Astrocyte (in vitro differentiated cells and primary cell): ENCODE data around the gene FNDC3A. TPM values are rescaled to one million over a fixed set of nuclear protein-coding genes. Genes with fewer than 3 reads are reported as not detected.

Experiments
- DNase-seq: peaks from one replicate; pipeline ENCODE4 v3.0.0-alpha.2; 2010; ENCODE audit warnings: low read depth
- FAIRE-seq: peaks from 2 replicates; lab custom pipeline; 2011; peaks lifted over from hg19 to GRCh38; lab: Jason Lieb, UNC
- H2AFZ ChIP-seq: 2 replicates; pipeline ENCODE4 v1.6.0; 2012; ENCODE audit warnings: low read depth, low read length, inconsistent platforms
- H3K27ac ChIP-seq: 2 replicates; pipeline ENCODE4 v1.5.1; 2011; ENCODE audit warnings: low read depth, low read length, inconsistent platforms
- H3K27me3 ChIP-seq: 2 replicates; pipeline ENCODE4 v1.6.0; 2011; ENCODE audit warnings: low read length, inconsistent platforms; ENCODE audit not compliant: insufficient read depth
- H3K36me3 ChIP-seq: 2 replicates; pipeline ENCODE4 v1.5.1; 2011; ENCODE audit warnings: low read length, inconsistent platforms; ENCODE audit not compliant: insufficient read depth
- H3K4me1 ChIP-seq: 2 replicates; pipeline ENCODE4 v1.5.1; 2011; ENCODE audit warnings: low read length, inconsistent platforms; ENCODE audit not compliant: insufficient read depth
- H3K4me2 ChIP-seq: 2 replicates; pipeline ENCODE4 v1.6.0; 2012; ENCODE audit warnings: low read length, inconsistent platforms
- H3K4me3 ChIP-seq: 2 replicates; pipeline ENCODE4 v1.5.1; 2011; ENCODE audit warnings: low read depth, mild to moderate bottlenecking, low read length, inconsistent platforms; ENCODE audit not compliant: insufficient read depth
- H3K79me2 ChIP-seq: 2 replicates; pipeline ENCODE4 v1.6.0; 2012; ENCODE audit warnings: mild to moderate bottlenecking, low read length, inconsistent platforms; ENCODE audit not compliant: insufficient read depth
- H3K9ac ChIP-seq: 2 replicates; pipeline ENCODE4 v1.6.0; 2012; ENCODE audit warnings: mild to moderate bottlenecking, low read length, inconsistent platforms
- H3K9me3 ChIP-seq: 2 replicates; pipeline ENCODE4 v1.5.1; 2012; ENCODE audit warnings: low read depth, mild to moderate bottlenecking, low read length, inconsistent platforms; ENCODE audit not compliant: insufficient read depth
- H4K20me1 ChIP-seq: 2 replicates; pipeline ENCODE4 v1.6.0; 2012; ENCODE audit warnings: low read length, inconsistent platforms; ENCODE audit not compliant: insufficient read depth
- H3K27ac Mint-ChIP-seq: one replicate; pipeline ENCODE4 v1.8.0; 2021; ENCODE audit warnings: mild to moderate bottlenecking, mixed read lengths; ENCODE audit not compliant: unreplicated experiment
- H3K27me3 Mint-ChIP-seq: one replicate; pipeline ENCODE4 v1.8.0; 2021; ENCODE audit warnings: low read depth, mixed read lengths; ENCODE audit not compliant: unreplicated experiment
- H3K36me3 Mint-ChIP-seq: one replicate; pipeline ENCODE4 v1.8.0; 2021; ENCODE audit warnings: low read depth, mixed read lengths; ENCODE audit not compliant: unreplicated experiment
- H3K4me1 Mint-ChIP-seq: one replicate; pipeline ENCODE4 v1.8.0; 2021; ENCODE audit warnings: low read depth, mixed read lengths; ENCODE audit not compliant: unreplicated experiment
- H3K4me3 Mint-ChIP-seq: one replicate; pipeline ENCODE4 v1.8.0; 2021; ENCODE audit warnings: mild to moderate bottlenecking, moderate library complexity, mixed read lengths; ENCODE audit not compliant: unreplicated experiment
- H3K9me3 Mint-ChIP-seq: one replicate; pipeline ENCODE4 v1.8.0; 2021; ENCODE audit warnings: mild to moderate bottlenecking, mixed read lengths; ENCODE audit not compliant: unreplicated experiment
- CTCF ChIP-seq: IDR thresholded peaks from 2 replicates; pipeline ENCODE4 v1.5.1; 2011; ENCODE audit warnings: low read depth, mild to moderate bottlenecking, inconsistent platforms, low read length, moderate library complexity; ENCODE audit not compliant: insufficient read depth
- EZH2 ChIP-seq: IDR thresholded peaks from 2 replicates; pipeline ENCODE4 v1.6.1; 2012; ENCODE audit warnings: mild to moderate bottlenecking, low read length, inconsistent platforms; ENCODE audit not compliant: insufficient read depth
- total RNA-seq: library from RNA; stranded (reverse); gene quantifications from 2 replicates; pipeline ENCODE4 v1.2.1, GENCODE V29; 2021

FNDC3A gene
- total RNA-seq, 1 donor from 2014 or later, result 82.6 TPM

GRCh38 chr13:49256841-49257240 is 281.1 kb downstream of the FNDC3A start:
- H3K9me3 Mint-ChIP-seq, result no peaks in the 10 kb centered on the region

GRCh38 chr13:49258089-49258796 is 282.5 kb downstream of the FNDC3A start:
- Mint-ChIP-seq H3K27me3 (no peaks in the 10 kb centered on the region), H3K9me3 (no peaks in the 10 kb centered on the region), H3K36me3 (peaks cover 18% of the 10 kb centered on the region), H3K4me1 (no peaks in the 10 kb centered on the region), H3K27ac (no peak overlapping the region), H3K4me3 (no peak overlapping the region)
- Histone ChIP-seq H4K20me1 (no peaks in the 10 kb centered on the region), H3K27me3 (no peaks in the 10 kb centered on the region), H3K4me1 (no peaks in the 10 kb centered on the region), H3K9me3 (no peaks in the 10 kb centered on the region), H3K36me3 (peaks cover 14% of the 10 kb centered on the region), H3K4me3 (no peak overlapping the region), H2AFZ (no peak overlapping the region), H3K27ac (no peak overlapping the region), H3K4me2 (no peak overlapping the region), H3K79me2 (no peaks in the 10 kb centered on the region), H3K9ac (no peak overlapping the region)
- TF ChIP-seq CTCF (no peak), EZH2 (no peak)
- no peak for DNase-seq
- no peak for FAIRE-seq

More at GRCh38 chr13:49256841-49257240, 281.1 kb downstream of the FNDC3A start:
- Histone ChIP-seq H3K27ac (no peak overlapping the region), H4K20me1 (no peaks in the 10 kb centered on the region), H3K9ac (no peak overlapping the region), H3K4me3 (no peak overlapping the region), H3K4me2 (no peak overlapping the region), H3K9me3 (no peaks in the 10 kb centered on the region), H3K79me2 (peaks cover 3% of the 10 kb centered on the region), H2AFZ (no peak overlapping the region), H3K27me3 (no peaks in the 10 kb centered on the region), H3K4me1 (no peaks in the 10 kb centered on the region), H3K36me3 (peaks cover 14% of the 10 kb centered on the region)
- FAIRE-seq, result no peak
- Mint-ChIP-seq H3K27ac (no peak overlapping the region), H3K36me3 (peaks cover 17% of the 10 kb centered on the region), H3K27me3 (no peaks in the 10 kb centered on the region), H3K4me1 (no peaks in the 10 kb centered on the region), H3K4me3 (no peak overlapping the region)
- DNase-seq, result peak; percentile 8
- TF ChIP-seq EZH2 (no peak), CTCF (no peak)

Other genes with a start within 250 kb of the FNDC3A start
- gene MLNR, start 244.4 kb downstream of the FNDC3A start, total RNA-seq, result not detected in 2 replicates